HG03469 (cell line): ENCODE results near the gene MPP3.
"Not testable (repeated sequence)": the region's sequence is repeated elsewhere in the genome, so short reads cannot be mapped to it uniquely, and the experiment has no call there.

Experiments
- ATAC-seq: cut with Tn5 transposase; IDR thresholded peaks from one replicate; pipeline ENCODE4 v1.9.1; 2021; ENCODE audit warnings: mild to moderate bottlenecking, moderate library complexity, moderate number of reproducible peaks; ENCODE audit not compliant: unreplicated experiment

Gene MPP3

DNA sequence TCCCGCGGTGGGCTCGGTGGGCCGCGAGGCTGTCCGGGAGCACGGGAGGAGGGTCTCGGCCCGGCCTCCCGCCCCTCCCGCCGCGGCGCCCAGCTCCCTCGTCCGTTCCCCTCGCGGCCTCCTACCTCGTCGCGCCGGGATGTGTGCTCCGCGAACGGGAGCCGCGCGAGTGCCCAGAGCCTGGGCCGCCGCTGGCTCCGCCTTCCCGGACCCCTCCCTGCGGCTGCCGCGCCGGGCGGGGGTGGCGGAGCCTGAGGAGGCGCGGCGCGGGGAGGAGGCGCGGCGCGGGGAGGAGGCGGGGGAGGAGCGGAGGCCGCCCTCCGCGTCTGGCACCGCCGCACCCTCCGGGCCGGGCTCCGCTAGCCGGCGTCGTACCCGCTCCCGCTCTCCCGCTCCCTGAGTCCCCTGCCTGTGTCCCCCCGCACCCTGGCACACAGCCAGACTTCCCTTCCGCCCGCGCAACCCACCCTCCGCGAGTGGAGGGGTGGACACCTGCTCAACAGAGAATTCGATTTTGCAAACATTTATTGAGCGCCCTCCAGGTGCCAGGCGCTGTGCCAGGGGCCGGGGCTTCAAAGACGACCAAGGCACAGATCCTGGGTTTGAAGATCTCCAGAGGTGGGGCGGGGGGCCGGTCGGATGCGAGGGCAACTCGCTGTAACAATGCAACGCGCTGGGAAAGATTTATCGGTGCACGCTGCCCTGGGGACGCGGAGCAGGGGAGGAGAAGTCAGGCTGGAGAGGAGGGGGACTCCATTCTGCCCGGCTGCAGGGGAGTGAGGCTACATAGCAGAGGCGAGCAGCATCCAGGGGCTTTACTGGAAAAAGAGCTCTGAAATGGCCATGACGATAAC, at the start of gene MPP3:
Gene MPP3 (minus strand): TSS at position 171 of the 854 bp plus-strand sequence. CDS start 1,240 bp downstream, outside the sequence.
- no peak for ATAC-seq

DNA sequence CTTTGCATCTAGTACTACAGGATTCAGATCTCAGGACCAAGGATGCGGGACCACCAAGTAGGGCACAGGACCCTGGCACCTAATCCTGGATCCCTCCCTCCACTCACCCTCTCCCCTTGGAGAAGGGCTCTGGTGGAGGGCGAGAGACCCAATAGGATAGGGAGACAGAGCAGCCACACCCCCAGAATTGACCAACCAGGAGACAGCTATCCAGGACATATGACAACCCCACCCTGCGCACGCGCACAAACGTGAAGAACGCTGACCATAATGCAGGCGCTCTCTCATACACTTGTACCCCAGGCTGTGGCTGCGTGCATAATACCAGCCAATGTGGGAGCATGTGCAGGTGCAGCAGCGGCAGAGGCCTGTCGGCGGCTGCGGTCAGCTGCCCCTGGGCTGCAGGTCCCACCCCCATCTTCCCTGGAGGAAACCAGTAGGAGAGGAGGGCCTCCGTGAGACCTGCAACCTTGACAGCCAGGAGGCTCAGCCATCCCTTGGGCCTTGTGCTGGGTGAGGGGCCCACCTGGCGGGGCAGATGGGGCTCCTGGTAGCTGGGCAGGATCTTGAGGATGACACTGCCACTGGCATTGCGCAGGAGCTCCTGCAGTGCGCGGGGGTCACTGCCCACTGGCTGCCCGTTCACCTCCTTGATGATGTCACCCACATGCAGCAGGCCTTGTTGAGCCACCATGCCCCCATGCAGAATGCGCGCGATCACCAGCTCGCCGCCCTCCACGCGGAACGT, 49.0 kb upstream of the MPP3 start:
- ATAC-seq = no peak

- no peak for ATAC-seq
Observed at GRCh38 chr17:43881181-43881580, 48.2 kb upstream of the MPP3 start.

- no peak for ATAC-seq
Observed at GRCh38 chr17:43880420-43880991, 47.6 kb upstream of the MPP3 start.

- ATAC-seq = no peak
Observed at GRCh38 chr17:43879723-43880419, 46.9 kb upstream of the MPP3 start.

GRCh38 chr17:43878260-43879175, 45.6 kb upstream of the MPP3 start:
- ATAC-seq = no peak

DNA sequence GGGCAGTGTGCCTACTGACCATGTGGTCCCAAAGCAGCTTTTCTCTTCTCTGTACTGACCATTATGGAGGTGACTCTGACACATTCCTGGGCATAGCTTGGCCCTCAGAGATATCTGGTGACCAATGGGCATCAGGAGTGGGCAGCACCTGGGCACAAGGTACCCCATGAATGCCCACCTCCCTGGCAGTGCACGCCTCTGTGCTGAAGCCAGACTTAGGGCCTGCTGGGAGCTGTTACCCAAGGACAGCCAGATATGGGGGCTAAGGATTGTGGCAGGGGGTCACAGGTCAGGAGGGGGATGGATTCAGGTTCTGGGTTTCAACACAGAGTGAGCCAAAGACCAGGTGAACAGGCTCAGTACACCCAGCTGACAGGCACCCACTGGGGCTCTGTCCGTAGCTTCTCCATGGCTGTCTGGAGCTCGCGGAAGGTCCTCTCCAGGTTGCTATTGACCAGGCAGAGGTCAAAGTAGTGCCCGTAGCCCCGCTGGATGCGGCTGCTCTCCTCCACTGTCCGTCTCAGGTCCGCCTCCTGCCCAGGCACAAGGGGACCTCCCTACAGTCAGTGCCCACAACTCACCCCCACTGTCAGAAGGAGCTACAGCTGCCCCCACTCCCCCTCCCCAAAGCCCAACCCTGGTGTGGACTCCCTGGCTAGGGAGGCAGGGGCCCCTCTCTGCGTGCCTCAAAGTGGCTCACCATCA, 44.7 kb upstream of the MPP3 start:
- ATAC-seq = no peak

DNA sequence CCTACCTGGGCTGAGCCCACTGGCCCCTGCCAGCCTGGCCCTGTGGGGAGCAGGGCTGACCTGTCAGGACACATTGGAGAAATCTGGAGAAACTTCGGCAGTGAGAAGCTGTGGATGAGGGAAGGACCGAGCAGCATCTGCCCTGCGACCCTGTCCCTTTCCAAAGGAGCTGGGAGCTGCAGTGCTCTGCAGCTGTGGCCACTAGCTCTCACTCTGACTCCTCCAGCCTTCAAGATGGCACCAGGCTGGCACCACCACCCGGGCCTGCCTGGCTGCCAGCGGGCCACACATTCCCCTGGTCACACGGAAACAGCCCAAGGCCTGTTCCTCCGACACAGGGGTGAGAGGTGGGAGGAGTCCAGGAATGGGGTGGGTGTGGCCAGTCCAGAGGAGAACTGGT, 44.1 kb upstream of the MPP3 start:
- ATAC-seq = no peak

DNA sequence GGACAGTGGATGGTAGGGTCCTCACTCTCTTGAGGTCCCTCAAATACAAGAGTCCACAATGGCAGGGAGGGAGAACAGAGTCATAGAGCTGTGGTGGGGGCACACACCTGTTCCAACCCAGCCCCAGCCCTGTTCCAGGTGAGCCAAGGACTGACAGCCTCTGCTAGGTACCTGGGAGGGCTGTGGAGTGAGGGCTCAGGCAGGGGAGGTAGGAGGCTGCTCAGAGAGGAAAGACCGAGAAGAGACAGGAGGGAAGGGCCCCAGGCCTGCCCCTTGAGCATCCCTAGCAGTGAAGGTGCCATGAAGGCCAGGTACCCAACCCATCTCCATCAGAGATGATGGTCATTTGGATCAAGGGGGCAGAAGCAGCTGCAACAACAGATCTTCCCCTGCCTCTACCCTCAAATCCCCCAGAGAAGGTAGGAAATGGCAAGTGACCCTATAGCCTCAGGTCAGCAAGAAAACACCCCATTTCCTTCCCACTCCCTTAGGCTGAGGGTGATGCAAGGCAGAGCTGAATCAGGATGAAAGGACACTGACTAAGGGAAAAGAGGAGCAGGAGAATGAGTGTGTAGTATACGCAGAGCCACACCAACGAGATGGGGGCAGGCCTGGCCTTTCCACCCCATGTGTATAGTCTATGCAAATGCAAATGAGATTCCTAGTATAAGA, 42.7 kb upstream of the MPP3 start:
- no peak for ATAC-seq

DNA sequence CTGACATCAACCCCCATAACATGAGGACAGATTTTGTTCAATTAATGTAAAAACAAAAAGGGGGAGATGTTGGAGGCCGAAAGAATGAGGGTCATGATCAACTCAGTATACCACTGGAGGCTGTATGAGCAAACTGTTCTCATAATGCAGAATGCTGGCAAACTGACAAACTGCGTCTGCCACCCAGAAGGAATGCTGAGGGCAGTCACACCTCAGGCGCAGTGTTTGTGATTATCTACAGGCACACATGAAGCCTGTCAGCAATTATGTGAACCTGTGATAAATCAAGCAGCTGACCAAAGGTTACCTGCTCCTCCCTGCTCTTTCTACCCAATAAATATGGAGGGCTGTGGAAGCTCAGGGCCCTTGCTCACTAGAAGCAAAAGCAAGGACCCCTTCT, 41.3 kb upstream of the MPP3 start:
- no peak for ATAC-seq

GRCh38 chr17:43873815-43874214, 40.9 kb upstream of the MPP3 start:
- ATAC-seq = no peak

DNA sequence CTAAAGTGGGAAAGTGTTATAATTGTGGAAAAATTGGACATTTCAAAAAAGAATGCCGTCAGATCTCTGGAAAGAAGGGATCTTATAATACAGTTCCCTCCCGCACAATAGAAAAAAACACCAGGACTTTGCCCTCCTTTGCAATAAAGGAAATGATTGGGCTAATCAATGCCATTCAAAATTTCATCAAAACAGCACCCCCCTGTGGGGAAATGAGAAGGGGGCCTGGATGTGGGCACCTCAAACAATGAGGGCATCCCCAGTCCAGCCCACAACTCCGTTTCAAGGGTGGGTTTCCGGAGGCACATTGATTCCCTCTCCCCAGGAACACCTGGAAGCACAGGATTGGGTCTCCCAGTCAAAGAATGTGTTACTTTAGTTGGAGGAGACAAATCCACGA, 40.1 kb upstream of the MPP3 start:
- no peak for ATAC-seq

DNA sequence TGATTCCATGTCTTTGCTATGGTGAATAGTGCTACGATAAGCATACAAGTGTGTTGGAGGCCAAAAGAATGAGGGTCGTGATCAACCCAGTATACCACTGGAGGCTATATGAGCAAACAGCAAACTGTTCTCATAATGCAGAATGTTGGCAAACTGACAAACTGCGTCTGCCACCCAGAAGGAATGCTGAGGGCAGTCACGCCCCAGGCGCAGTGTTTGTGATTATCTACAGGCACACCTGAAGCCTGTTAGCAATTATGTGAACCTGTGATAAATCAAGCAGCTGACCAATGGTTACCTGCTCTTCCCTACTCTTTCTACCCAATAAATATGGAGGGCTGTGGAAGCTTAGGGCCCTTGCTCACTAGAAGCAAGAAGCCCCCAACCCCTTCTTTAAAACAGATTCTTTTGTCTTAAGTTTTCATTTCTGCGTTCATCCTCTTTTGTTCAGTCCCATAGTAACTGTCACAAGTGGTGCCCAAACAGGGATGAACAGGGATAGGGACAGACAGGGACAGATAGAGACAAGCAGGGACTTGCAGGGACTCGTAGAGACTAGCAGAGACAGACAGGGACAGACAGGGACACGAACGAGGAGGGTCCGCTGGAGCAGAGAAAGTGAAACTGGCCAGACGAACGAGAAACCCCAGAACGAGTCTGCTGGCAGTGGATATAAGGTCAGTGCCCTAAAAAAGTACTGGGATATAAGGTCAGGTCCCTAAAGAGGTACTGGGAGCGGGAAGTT, 39.2 kb upstream of the MPP3 start:
- no peak for ATAC-seq

DNA sequence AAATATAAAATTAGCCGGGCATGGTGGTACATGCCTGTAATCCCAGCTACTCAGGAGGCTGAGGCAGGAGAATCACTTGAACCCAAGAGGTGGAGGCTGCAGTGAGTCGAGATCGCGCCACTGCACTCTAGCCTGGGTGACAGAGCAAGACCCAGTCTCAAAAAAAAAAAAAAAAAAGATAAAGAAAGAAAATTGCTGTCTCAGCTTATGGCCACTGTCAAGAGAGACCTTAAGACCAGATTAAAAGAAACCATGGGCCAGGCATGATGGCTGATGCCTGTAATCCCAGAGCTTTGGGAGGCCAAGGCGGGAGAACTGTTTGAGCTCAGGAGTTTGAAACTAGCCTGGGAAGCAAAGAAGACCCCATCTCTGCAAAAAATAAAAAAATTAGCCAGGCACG, 36.1 kb upstream of the MPP3 start:
- not testable (repeated sequence) for ATAC-seq

DNA sequence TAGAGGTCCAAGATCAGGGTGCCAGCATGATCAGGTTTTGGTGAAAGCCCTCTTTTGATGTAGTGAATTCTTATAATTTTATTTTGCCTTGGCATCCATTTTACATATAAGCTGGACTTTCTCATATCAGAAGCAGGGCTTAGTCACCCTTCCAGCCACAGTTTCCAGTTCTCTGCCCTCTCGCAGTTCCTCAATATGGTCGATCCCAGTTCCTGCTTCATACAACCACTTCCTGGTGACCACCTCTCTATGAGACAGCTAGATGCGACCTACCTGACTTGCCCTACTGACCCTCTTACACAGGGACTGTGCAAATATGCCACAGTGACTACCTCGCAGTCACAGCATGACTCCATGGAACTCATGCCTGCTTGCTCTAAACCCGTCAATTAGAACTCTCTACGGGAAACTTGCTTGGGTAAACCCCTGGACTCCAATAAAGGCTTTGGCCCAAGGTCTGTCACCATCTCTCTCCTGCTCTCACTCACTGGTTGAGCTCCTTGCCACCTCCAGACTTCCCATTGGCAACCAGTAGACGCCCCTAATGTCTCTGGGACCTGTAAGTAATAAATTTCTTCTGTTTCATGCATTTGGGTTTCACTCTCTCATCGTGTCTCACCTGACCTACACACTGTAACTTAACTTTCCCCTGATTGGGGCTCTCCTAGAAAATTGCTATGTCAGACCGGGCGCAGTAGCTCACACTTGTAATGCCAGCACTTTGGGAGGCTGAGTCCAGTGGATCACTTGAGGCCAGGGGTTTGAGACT, 35.5 kb upstream of the MPP3 start:
- no peak for ATAC-seq

DNA sequence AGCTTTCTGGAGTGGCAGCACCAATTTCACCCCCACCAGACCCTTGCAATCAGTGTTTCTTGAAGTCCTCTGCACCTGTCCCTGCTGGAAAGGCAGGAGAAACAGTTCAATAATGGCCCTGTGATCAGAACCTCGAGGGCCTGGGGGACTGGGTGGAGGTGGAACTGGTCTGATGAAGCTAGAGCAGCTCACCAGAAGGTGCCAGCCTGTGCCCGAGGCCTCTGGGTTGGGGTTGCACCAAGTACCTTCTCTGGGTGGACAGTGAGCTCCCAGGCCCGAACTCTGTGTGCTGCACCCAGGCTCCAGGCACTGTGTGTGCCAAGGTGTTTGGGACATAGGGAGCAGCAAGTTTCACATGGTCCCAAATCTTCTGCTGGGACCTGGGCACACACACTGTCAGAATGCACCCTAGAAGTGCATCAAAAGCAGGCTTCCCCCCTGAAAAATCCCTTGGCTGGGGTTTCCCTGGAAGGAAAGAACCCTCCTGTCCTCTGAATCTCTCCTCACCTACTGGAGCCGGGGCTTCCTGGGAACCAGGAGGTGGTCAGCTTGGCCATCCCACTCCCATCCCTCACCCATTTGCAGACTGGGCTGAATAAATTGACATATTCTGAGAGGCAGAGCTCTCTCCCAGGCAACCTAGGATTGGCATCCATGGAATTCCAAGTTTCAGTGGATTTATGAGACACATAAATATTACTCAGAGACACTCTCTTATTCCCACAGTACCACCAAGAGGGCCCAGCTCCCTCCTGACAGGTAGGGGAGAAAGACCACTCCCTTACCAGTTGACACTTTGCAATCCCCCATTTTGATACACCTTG, 31.4 kb upstream of the MPP3 start:
- no peak for ATAC-seq

GRCh38 chr17:43861960-43862359, 29.0 kb upstream of the MPP3 start:
- ATAC-seq = no peak
